Measurements from ENCODE around the gene DLAT.
"Not testable (repeated sequence)": the region's sequence is repeated elsewhere in the genome, so short reads cannot be mapped to it uniquely, and the experiment has no call there.

Gene DLAT

DNA sequence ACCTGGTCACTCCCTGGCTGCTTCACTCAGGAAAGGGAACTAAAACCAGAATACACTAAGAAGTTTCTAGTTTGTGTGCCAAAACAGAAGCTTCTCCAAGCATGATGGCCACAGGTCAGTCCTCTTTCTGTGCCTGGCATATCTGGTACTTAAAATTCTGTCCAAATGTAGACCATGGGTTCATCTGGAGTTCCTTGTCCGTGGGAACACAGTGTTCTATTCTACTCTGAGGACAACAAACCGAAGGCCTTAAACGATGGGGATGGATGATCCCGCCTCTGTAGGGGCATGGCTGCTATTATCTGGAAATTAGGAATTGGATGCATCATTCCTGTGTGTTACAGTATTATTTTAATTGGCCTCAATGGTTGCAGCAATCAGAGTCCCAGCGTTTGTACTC is 6.1 kb upstream of the DLAT start:
- no peaks in the 10 kb centered on the region for H3K36me3 ChIP-seq
- H3K4me3 ChIP-seq (ENCODE audit: low read depth in 1 of 2, low read length in 1 of 2) = no peak overlapping the region
- no peaks in the 10 kb centered on the region for H3K27me3 ChIP-seq
- TF ChIP-seq, protein P1, sequence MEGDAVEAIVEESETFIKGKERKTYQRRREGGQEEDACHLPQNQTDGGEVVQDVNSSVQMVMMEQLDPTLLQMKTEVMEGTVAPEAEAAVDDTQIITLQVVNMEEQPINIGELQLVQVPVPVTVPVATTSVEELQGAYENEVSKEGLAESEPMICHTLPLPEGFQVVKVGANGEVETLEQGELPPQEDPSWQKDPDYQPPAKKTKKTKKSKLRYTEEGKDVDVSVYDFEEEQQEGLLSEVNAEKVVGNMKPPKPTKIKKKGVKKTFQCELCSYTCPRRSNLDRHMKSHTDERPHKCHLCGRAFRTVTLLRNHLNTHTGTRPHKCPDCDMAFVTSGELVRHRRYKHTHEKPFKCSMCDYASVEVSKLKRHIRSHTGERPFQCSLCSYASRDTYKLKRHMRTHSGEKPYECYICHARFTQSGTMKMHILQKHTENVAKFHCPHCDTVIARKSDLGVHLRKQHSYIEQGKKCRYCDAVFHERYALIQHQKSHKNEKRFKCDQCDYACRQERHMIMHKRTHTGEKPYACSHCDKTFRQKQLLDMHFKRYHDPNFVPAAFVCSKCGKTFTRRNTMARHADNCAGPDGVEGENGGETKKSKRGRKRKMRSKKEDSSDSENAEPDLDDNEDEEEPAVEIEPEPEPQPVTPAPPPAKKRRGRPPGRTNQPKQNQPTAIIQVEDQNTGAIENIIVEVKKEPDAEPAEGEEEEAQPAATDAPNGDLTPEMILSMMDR (IDR thresholded peaks at IDR 0.05) = no peak
- no peaks in the 10 kb centered on the region for H3K9me3 ChIP-seq
- H3K4me1 ChIP-seq (ENCODE audit: control insufficient read depth in 1 of 2, insufficient read depth in 1 of 2, low read depth in 1 of 2, low read length in 1 of 2) = peaks cover 3% of the 10 kb centered on the region in 2 experiments
- H3K27ac ChIP-seq = no peak overlapping the region

GRCh38 chr11:112023104-112023503 is 2.1 kb upstream of the DLAT start:
- TF ChIP-seq, protein P1 (IDR thresholded peaks at IDR 0.05) = no peak
- Histone ChIP-seq H3K27ac (no peak overlapping the region), H3K4me1 (ENCODE audit: control insufficient read depth in 1 of 2, insufficient read depth in 1 of 2, low read depth in 1 of 2, low read length in 1 of 2) (peaks cover 16 to 18% of the 10 kb centered on the region in 2 experiments), H3K9me3 (no peaks in the 10 kb centered on the region), H3K36me3 (no peaks in the 10 kb centered on the region), H3K27me3 (no peaks in the 10 kb centered on the region), H3K4me3 (ENCODE audit: low read depth in 1 of 2, low read length in 1 of 2) (no peak overlapping the region)

- no peaks in the 10 kb centered on the region for H3K27me3 ChIP-seq
- no peaks in the 10 kb centered on the region for H3K9me3 ChIP-seq
- peaks cover under 1% of the 10 kb centered on the region for H3K36me3 ChIP-seq
- H3K4me3 ChIP-seq (ENCODE audit: low read depth in 1 of 2, low read length in 1 of 2) = peak overlapping the region; percentile 84 to 87
- peak overlapping the region; percentile 79 for H3K27ac ChIP-seq
- TF ChIP-seq, protein P1 (IDR thresholded peaks at IDR 0.05) = no peak
- H3K4me1 ChIP-seq (ENCODE audit: control insufficient read depth in 1 of 2, insufficient read depth in 1 of 2, low read depth in 1 of 2, low read length in 1 of 2) = peaks cover 16 to 18% of the 10 kb centered on the region in 2 experiments
These were observed 933 bp upstream of the DLAT start for GRCh38 chr11:112024178-112024772.

DNA sequence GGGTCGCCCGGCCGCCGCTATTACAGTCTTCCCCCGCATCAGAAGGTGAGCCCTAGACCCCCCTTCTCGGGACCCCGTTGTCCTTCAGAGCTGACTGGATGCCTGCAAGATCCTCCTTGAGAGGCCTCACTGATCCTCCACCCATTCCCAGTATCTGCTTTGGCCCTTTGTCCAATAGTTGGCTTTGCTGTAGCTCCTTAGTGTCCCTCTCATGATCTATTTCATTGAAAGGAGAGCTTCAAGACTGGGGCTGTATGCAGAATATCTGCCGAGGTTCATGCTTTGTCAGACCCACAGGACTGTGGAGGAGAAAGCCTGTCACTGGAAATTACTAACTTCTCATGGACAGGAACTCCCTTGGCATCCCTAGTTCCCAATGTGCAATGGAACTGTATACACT is 499 bp downstream of the DLAT start:
- TF ChIP-seq, protein P1 (IDR thresholded peaks at IDR 0.05) = no peak
- peaks cover 16 to 18% of the 10 kb centered on the region in 2 experiments for H3K4me1 ChIP-seq (ENCODE audit: control insufficient read depth in 1 of 2, insufficient read depth in 1 of 2, low read depth in 1 of 2, low read length in 1 of 2)
- H3K27ac ChIP-seq = peak overlapping the region; percentile 79
- H3K4me3 ChIP-seq (ENCODE audit: low read depth in 1 of 2, low read length in 1 of 2) = peak overlapping the region; percentile 84 to 87
- H3K27me3 ChIP-seq = no peaks in the 10 kb centered on the region
- peaks cover 13% of the 10 kb centered on the region for H3K36me3 ChIP-seq
- H3K9me3 ChIP-seq = no peaks in the 10 kb centered on the region

DNA sequence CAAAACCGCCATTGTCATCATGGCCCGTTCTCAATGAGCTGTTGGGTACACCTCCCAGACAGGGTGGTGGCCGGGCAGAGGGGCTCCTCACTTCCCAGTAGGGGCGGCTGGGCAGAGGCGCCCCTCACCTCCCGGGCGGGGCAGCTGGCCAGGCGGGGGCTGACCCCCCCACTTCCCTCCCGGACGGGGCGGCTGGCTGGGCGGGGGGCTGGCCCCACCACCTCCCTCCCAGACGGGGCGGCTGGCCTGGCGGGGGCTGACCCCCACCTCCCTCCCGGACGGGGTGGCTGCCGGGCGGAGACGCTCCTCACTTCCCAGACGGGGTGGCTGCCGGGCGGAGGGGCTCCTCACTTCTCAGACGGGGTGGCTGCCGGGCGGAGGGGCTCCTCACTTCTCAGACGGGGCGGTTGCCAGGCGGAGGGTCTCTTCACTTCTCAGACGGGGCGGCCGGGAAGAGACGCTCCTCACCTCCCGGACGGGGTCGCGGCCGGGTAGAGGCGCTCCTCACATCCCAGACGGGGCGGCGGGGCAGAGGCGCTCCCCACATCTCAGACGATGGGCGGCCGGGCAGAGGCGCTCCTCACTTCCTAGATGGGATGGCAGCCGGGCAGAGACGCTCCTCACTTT is 1.7 kb downstream of the DLAT start:
- H3K27me3 ChIP-seq; H3K27ac ChIP-seq; H3K4me3 ChIP-seq (ENCODE audit: low read depth in 1 of 2, low read length in 1 of 2); H3K9me3 ChIP-seq: not testable (repeated sequence)
- Histone ChIP-seq H3K4me1 (ENCODE audit: control insufficient read depth in 1 of 2, insufficient read depth in 1 of 2, low read depth in 1 of 2, low read length in 1 of 2) (peaks cover 16 to 18% of the 10 kb centered on the region in 2 experiments), H3K36me3 (peaks cover 13% of the 10 kb centered on the region)

GRCh38 chr11:112029460-112029859 is 4.3 kb downstream of the DLAT start:
- TF ChIP-seq, protein P1 (IDR thresholded peaks at IDR 0.05) = no peak
- Histone ChIP-seq H3K27me3 (no peaks in the 10 kb centered on the region), H3K9me3 (no peaks in the 10 kb centered on the region), H3K4me3 (ENCODE audit: low read depth in 1 of 2, low read length in 1 of 2) (no peak overlapping the region), H3K4me1 (ENCODE audit: control insufficient read depth in 1 of 2, insufficient read depth in 1 of 2, low read depth in 1 of 2, low read length in 1 of 2) (peaks cover 9 to 11% of the 10 kb centered on the region in 2 experiments), H3K27ac (no peak overlapping the region), H3K36me3 (peaks cover 21% of the 10 kb centered on the region)

Data from neutrophil (primary cell).